ENCODE data around the gene EDRF1.
"Not testable (repeated sequence)": the region's sequence is repeated elsewhere in the genome, so short reads cannot be mapped to it uniquely, and the experiment has no call there.

Gene EDRF1

DNA sequence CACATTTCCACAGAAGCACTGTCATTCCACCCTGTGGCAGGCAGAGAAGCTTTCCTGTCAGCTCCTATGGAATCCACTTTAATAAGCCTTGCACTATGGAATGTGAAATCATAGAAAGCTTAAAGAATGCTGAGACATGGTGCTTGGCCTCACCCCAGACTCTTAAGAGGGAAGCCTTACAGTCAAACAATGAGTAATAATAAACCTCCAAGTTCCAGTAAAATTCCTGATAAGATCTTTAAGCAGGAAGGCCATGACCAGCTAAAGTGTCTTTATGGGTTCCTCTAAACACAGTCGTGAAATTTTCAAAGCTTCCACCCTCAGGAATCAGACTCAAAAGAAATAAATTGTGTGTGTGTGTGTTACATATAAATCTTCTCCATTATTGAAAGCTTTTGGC lies 24.6 kb upstream of the EDRF1 start:
- TF ChIP-seq CTCF (conservative IDR thresholded peaks at IDR 0.05; ENCODE audit: control insufficient read depth, insufficient read depth, low read depth, low read length), result no peak
- peak; percentile 7 for DNase-seq (ENCODE audit: low read depth)
- no peak overlapping the region for H3K4me3 ChIP-seq (ENCODE audit: control insufficient read depth, low read depth, low read length)

DNA sequence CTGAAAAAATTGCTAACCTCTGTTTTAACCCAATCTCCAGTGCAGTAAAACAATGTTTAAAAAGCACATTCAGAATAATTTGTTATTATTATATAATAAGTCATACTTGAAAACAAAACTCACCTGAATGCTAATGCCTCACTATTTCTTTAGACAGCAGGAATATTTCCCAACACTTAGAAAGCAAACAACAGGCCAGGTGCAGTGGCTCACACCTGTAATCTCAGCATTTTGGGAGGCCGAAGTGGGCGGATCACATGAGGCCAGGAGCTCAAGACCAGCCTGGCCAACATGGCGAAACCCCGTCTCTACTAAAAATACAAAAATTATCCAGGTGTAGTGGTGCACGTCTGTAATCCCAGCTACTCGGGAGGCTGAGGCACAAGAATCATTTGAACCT lies 22.6 kb upstream of the EDRF1 start:
- not testable (repeated sequence) for DNase-seq (ENCODE audit: low read depth)

DNA sequence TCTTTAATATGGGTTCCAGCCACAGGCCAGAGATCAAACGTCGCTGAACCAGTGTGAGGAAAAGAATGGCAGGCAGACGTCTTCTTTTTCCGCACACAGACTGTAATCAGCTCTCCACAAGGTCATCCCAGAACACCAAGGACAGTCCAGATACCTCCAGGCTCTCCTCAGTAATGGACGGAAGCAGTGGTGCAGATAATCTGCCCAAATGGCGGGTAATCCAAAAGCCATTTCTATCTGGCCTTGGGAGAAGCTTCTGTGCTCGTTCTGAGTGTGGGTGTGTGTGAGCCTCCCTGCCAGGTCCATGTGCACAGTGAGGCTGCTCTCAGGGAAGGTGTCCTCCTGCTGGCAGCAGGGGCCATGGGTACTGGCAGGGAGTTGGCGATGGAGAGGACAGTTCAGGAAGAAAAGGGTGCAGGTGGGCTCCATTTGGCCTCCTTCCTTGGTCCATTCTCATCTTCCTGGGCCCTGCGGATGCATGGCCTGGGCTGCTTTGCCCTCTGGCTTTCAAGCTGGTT lies 21.0 kb upstream of the EDRF1 start:
- no peak for DNase-seq (ENCODE audit: low read depth)
- H3K4me3 ChIP-seq (ENCODE audit: control insufficient read depth, low read depth, low read length), result no peak overlapping the region
- TF ChIP-seq CTCF (conservative IDR thresholded peaks at IDR 0.05; ENCODE audit: control insufficient read depth, insufficient read depth, low read depth, low read length), result no peak

More for the DNA sequence above, 22.6 kb upstream of the EDRF1 start:
- H3K4me3 ChIP-seq (ENCODE audit: control insufficient read depth, low read depth, low read length), result not testable (repeated sequence)

- no peak for TF ChIP-seq CTCF (conservative IDR thresholded peaks at IDR 0.05; ENCODE audit: control insufficient read depth, insufficient read depth, low read depth, low read length)
- DNase-seq (ENCODE audit: low read depth), result no peak
- H3K4me3 ChIP-seq (ENCODE audit: control insufficient read depth, low read depth, low read length), result no peak overlapping the region
Observed at GRCh38 chr10:125699562-125700143, 19.9 kb upstream of the EDRF1 start.

DNA sequence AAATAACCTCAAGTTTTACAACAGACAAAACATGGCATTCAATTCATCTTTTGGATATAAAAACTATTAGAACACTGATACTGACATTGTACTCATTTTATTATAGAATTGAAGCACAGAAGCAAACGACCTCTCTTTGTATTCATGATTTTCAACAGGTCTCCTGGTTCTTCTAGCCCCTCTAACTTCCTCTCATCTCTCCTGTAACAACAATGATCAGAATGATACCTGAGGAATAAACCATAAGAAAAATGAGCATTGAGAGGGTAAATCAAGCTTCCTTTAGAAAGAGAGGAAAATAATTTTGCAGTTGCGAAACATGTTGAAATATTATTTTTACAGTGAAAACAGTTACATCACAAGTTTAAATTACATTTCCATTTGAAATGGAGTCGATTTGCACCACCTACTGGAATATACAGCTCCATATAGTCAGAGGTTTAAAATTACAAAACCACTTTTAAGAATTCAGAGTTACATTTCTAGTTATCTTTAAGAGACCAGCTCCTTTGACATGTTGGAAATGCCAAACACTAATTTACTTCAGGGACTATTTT lies 19.1 kb upstream of the EDRF1 start:
- peak; percentile 20 for DNase-seq (ENCODE audit: low read depth)
- no peak overlapping the region for H3K4me3 ChIP-seq (ENCODE audit: control insufficient read depth, low read depth, low read length)
- TF ChIP-seq CTCF (conservative IDR thresholded peaks at IDR 0.05; ENCODE audit: control insufficient read depth, insufficient read depth, low read depth, low read length), result peak; percentile 17

DNA sequence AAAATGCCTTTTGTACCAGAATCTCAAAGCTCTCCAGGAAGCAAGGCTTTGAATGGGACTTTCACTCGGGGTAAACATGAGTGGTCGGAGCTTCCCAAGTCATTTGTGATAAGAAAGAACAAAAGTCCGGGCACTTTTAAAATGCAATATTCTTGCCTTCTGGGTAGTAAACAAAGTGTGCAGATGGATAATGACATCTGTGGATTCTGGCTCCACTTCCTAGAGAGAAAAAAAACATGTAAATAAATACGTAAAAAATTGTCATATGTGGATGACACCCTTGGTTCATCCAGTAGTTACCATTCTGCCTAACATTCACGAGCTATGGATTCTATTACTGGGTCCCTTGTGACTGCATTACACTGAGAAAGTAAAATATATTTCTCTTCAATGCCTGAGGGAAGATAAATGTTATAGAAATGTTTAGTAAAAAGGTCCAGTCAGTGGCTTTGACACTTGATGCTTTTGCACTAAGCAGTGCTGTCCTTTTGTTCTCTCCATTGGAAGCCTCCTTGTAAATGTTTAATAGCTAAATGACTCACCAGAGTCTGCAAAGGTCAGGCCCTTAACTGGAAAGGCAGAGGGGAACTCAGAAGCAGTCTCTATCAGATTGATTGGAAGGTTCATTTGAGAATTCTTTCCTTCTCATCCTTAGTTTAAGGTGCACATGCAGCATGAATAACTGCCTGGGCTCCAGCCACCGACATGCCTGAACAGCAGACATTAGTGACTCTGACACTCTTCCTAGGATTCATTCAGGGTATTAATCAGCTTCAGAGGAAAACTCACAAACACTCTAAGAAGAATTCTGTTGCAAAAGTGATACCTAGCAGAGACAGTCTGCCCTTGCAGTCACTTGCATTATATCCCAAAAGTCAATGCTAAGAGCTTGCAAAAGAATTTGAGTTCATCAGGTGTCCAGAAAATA lies 11.7 kb upstream of the EDRF1 start:
- peak; percentile 22 for DNase-seq (ENCODE audit: low read depth)
- no peak for TF ChIP-seq CTCF (conservative IDR thresholded peaks at IDR 0.05; ENCODE audit: control insufficient read depth, insufficient read depth, low read depth, low read length)
- no peak overlapping the region for H3K4me3 ChIP-seq (ENCODE audit: control insufficient read depth, low read depth, low read length)

- no peak overlapping the region for H3K4me3 ChIP-seq (ENCODE audit: control insufficient read depth, low read depth, low read length)
- TF ChIP-seq CTCF (conservative IDR thresholded peaks at IDR 0.05; ENCODE audit: control insufficient read depth, insufficient read depth, low read depth, low read length), result no peak
Observed at GRCh38 chr10:125708971-125709503, 10.5 kb upstream of the EDRF1 start.

More at GRCh38 chr10:125708971-125709503, 10.5 kb upstream of the EDRF1 start:
- DNase-seq (ENCODE audit: low read depth), result no peak

Data from fibroblast of mammary gland (primary cell).